H9 (cell line): ENCODE measurements around the gene NR1H2. TPM values are rescaled to one million over a fixed set of nuclear protein-coding genes. Genes with fewer than 3 reads are reported as not detected.

Source experiments
- DNase-seq: peaks from one replicate; pipeline ENCODE4 v3.0.0-alpha.2; 2017
- H2AFZ ChIP-seq: one replicate; pipeline ENCODE4 v1.6.1; 2013; ENCODE audit warnings: mild to moderate bottlenecking, low read length, control low read depth, moderate library complexity
- H2AK5ac ChIP-seq: 2 replicates; pipeline ENCODE4 v1.6.1; 2013; ENCODE audit warnings: low read length, control low read depth, mixed read lengths; ENCODE audit not compliant: insufficient read length
- H2BK120ac ChIP-seq: one replicate; pipeline ENCODE4 v1.6.1; 2013; ENCODE audit warnings: low read depth, mild to moderate bottlenecking, low read length, control low read depth, inconsistent platforms; ENCODE audit not compliant: poor library complexity, severe bottlenecking
- H2BK12ac ChIP-seq: 2 replicates; pipeline ENCODE4 v1.6.1; 2013; ENCODE audit warnings: low read length, control low read depth, mixed read lengths, low read depth; ENCODE audit not compliant: insufficient read length
- H2BK15ac ChIP-seq: 2 replicates; pipeline ENCODE4 v1.6.1; 2013; ENCODE audit warnings: low read depth, low read length, control low read depth
- H2BK20ac ChIP-seq: one replicate; pipeline ENCODE4 v1.6.1; 2013; ENCODE audit warnings: low read depth, mild to moderate bottlenecking, low read length, control low read depth, inconsistent platforms; ENCODE audit not compliant: poor library complexity, severe bottlenecking
- H2BK5ac ChIP-seq: 2 replicates; pipeline ENCODE4 v1.6.1; 2013; ENCODE audit warnings: low read length, control low read depth, mixed read lengths; ENCODE audit not compliant: insufficient read length
- H3K14ac ChIP-seq: 2 replicates; pipeline ENCODE4 v1.6.1; 2013; ENCODE audit warnings: low read length, control low read depth; ENCODE audit not compliant: insufficient read depth
- H3K18ac ChIP-seq: 2 replicates; pipeline ENCODE4 v1.6.1; 2013; ENCODE audit warnings: low read depth, mild to moderate bottlenecking, mixed read lengths, low read length, control low read depth; ENCODE audit not compliant: insufficient read length
- H3K23ac ChIP-seq: 2 replicates; pipeline ENCODE4 v1.6.1; 2013; ENCODE audit warnings: low read length, control low read depth, mixed read lengths, low read depth; ENCODE audit not compliant: insufficient read length
- H3K23me2 ChIP-seq: 2 replicates; pipeline ENCODE4 v1.6.1; 2013; ENCODE audit warnings: low read depth, mild to moderate bottlenecking, mixed read lengths, low read length, control low read depth; ENCODE audit not compliant: insufficient read length, poor library complexity, severe bottlenecking
- H3K27ac ChIP-seq: 2 replicates; pipeline ENCODE4 v1.5.1; 2013; ENCODE audit warnings: low read length, control low read depth, mixed read lengths, low read depth; ENCODE audit not compliant: insufficient read length
- H3K27me3 ChIP-seq: 2 replicates; pipeline ENCODE4 v1.6.1; 2013; ENCODE audit warnings: low read length, control low read depth, inconsistent platforms; ENCODE audit not compliant: insufficient read depth
- H3K4ac ChIP-seq: 2 replicates; pipeline ENCODE4 v1.6.1; 2013; ENCODE audit warnings: low read depth, mild to moderate bottlenecking, control low read depth, inconsistent platforms, low read length, moderate library complexity
- H3K4me1 ChIP-seq: 2 replicates; pipeline ENCODE4 v1.6.1; 2013; ENCODE audit warnings: low read length, control low read depth, inconsistent platforms; ENCODE audit not compliant: insufficient read depth
- H3K4me2 ChIP-seq: 2 replicates; pipeline ENCODE4 v1.6.1; 2013; ENCODE audit warnings: low read length, control low read depth, mixed read lengths; ENCODE audit not compliant: insufficient read length, insufficient read depth
- H3K56ac ChIP-seq: 2 replicates; pipeline ENCODE4 v1.6.1; 2013; ENCODE audit warnings: low read depth, mild to moderate bottlenecking, mixed read lengths, low read length, control low read depth; ENCODE audit not compliant: insufficient read length
- H3K79me1 ChIP-seq: 2 replicates; pipeline ENCODE4 v1.6.1; 2013; ENCODE audit warnings: low read depth, mild to moderate bottlenecking, moderate library complexity, low read length, control low read depth, inconsistent platforms; ENCODE audit not compliant: insufficient read depth, poor library complexity, severe bottlenecking
- H3K79me2 ChIP-seq: 2 replicates; pipeline ENCODE4 v1.6.1; 2013; ENCODE audit warnings: low read length, control low read depth, inconsistent platforms; ENCODE audit not compliant: insufficient read depth
- H3K9ac ChIP-seq: 2 replicates; pipeline ENCODE4 v1.6.1; 2013; ENCODE audit warnings: low read length, control low read depth, mixed read lengths; ENCODE audit not compliant: insufficient read length; ENCODE audit errors: extremely low read depth
- H3K9me3 ChIP-seq: one replicate; pipeline ENCODE4 v1.6.1; 2013; ENCODE audit warnings: low read depth, low read length, inconsistent platforms; ENCODE audit not compliant: control insufficient read depth
- H3T11ph ChIP-seq: one replicate; pipeline ENCODE4 v1.6.1; 2013; ENCODE audit warnings: mild to moderate bottlenecking, low read length, control low read depth, inconsistent platforms
- H4K20me1 ChIP-seq: one replicate; pipeline ENCODE4 v1.6.1; 2013; ENCODE audit not compliant: control insufficient read depth, insufficient read length, insufficient read depth
- H4K5ac ChIP-seq: 2 replicates; pipeline ENCODE4 v1.6.1; 2013; ENCODE audit warnings: low read depth, mild to moderate bottlenecking, mixed read lengths, low read length, control low read depth; ENCODE audit not compliant: insufficient read length
- H4K8ac ChIP-seq: replicated peaks from 2 replicates; pipeline ENCODE4 v1.6.1; 2013; ENCODE audit warnings: low read length, control low read depth, mixed read lengths, low read depth; ENCODE audit not compliant: insufficient read length
- H4K91ac ChIP-seq: 2 replicates; pipeline ENCODE4 v1.6.1; 2013; ENCODE audit warnings: low read depth, mild to moderate bottlenecking, moderate library complexity, mixed read lengths, low read length, control low read depth; ENCODE audit not compliant: insufficient read length
- H3K27ac Mint-ChIP-seq, 3 experiments: 2 replicates in 2 of 3; 3 replicates in 1 of 3; pipeline ENCODE4 v1.8.0; 2020 to 2021; ENCODE audit warnings: mixed read lengths in 3 of 3, mild to moderate bottlenecking in 1 of 3, moderate library complexity in 1 of 3
- H3K27me3 Mint-ChIP-seq: 2 replicates; pipeline ENCODE4 v1.8.0; 2021; ENCODE audit warnings: low read depth, mild to moderate bottlenecking, moderate library complexity, mixed read lengths
- H3K36me3 Mint-ChIP-seq, 3 experiments: 2 replicates in 2 of 3; 3 replicates in 1 of 3; pipeline ENCODE4 v1.8.0; 2020 to 2021; ENCODE audit warnings: low read depth in 3 of 3, mixed read lengths in 3 of 3; ENCODE audit not compliant: insufficient read depth in 1 of 3
- H3K4me1 Mint-ChIP-seq, 2 experiments: 2 replicates each; pipeline ENCODE4 v1.8.0; 2020; ENCODE audit warnings: mixed read lengths in 2 of 2
- H3K4me3 Mint-ChIP-seq, 2 experiments: 2 replicates in 1 of 2; 3 replicates in 1 of 2; pipeline ENCODE4 v1.8.0; 2020 to 2021; ENCODE audit warnings: mild to moderate bottlenecking in 2 of 2, mixed read lengths in 2 of 2, moderate library complexity in 1 of 2
- H3K9me3 Mint-ChIP-seq, 2 experiments: 2 replicates in 1 of 2; 3 replicates in 1 of 2; pipeline ENCODE4 v1.8.0; 2020; ENCODE audit warnings: mild to moderate bottlenecking in 2 of 2, mixed read lengths in 2 of 2, moderate library complexity in 1 of 2
- WGBS: extraction: QIAGEN DNeasy Blood & Tissue Kit; methylation state at CpG from one replicate; pipeline ENCODE4 v1.1.7; 2013; ENCODE audit warnings: missing lambda C conversion rate, low lambda C conversion rate, mixed read lengths; ENCODE audit not compliant: insufficient read length; ENCODE audit errors: extremely low coverage; 5-methylcytosine and 5-hydroxymethylcytosine counted together
- total RNA-seq: library from RNA; stranded (reverse); gene quantifications from 2 replicates; pipeline ENCODE4 v1.2.1, GENCODE V29; 2021
- TF ChIP-seq, protein P1 (sequence below): fragments of 200-600 bp; sonication (generic); conservative IDR thresholded peaks from 3 replicates; pipeline ENCODE4 v1.8.0; 2021; ENCODE audit warnings: antibody characterized with exemption, mild to moderate bottlenecking

Gene NR1H2
- total RNA-seq, 1 experiment from 2014 or later: 33.2 TPM

DNA sequence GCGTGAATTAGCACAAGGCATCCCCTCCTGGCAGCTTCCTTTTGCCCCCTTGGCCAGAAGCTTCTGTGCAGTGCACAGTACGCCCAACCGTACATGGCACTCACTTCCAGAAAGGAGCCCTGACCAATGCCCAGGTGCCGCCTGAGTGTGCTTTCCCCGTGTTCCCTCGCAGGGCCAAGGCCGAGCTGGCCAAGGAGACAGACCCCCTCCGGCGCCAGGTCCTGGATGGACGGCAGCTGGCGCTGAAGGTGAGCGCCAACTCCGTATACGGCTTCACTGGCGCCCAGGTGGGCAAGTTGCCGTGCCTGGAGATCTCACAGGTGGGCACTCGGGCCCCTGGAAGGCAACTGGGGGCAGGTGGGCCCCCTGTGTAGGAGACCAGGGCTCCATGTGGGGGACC lies 33.1 kb downstream of the NR1H2 start:
- H3K9ac ChIP-seq: no peak overlapping the region
- no peaks in the 10 kb centered on the region for H3K79me1 ChIP-seq
- no peak overlapping the region for H3K4me3 Mint-ChIP-seq
- peaks cover 0 to 2% of the 10 kb centered on the region in 2 experiments; a peak in 1 of 5 replicates for H3K9me3 Mint-ChIP-seq
- H3K4me2 ChIP-seq: no peak overlapping the region
- no peak overlapping the region for H3K18ac ChIP-seq
- H2AFZ ChIP-seq: no peak overlapping the region
- H3K23ac ChIP-seq: no peak overlapping the region
- no peaks in the 10 kb centered on the region for H3K4me1 ChIP-seq
- no peaks in the 10 kb centered on the region for H4K20me1 ChIP-seq
- no peak overlapping the region for H3K27ac ChIP-seq
- no peak overlapping the region for H2BK12ac ChIP-seq
- H3K4me1 Mint-ChIP-seq: peaks cover under 1% of the 10 kb centered on the region in 2 experiments; a peak in 1 of 4 replicates
- H3K56ac ChIP-seq: no peak overlapping the region
- H3K79me2 ChIP-seq: no peaks in the 10 kb centered on the region
- no peaks in the 10 kb centered on the region for H3K23me2 ChIP-seq
- H3K27me3 Mint-ChIP-seq: no peaks in the 10 kb centered on the region; the same call in 1 of the 2 replicates
- H3K36me3 Mint-ChIP-seq: peaks cover 44 to 80% (median 69%) of the 10 kb centered on the region in 3 experiments
- H3K4ac ChIP-seq: no peak overlapping the region
- H2BK120ac ChIP-seq: no peak overlapping the region
- no peak overlapping the region for H3K14ac ChIP-seq
- no peak for DNase-seq
- no peak overlapping the region for H4K5ac ChIP-seq
- WGBS: no CpG with 5 or more reads among the region's 17 CpGs
- TF ChIP-seq, protein P1, sequence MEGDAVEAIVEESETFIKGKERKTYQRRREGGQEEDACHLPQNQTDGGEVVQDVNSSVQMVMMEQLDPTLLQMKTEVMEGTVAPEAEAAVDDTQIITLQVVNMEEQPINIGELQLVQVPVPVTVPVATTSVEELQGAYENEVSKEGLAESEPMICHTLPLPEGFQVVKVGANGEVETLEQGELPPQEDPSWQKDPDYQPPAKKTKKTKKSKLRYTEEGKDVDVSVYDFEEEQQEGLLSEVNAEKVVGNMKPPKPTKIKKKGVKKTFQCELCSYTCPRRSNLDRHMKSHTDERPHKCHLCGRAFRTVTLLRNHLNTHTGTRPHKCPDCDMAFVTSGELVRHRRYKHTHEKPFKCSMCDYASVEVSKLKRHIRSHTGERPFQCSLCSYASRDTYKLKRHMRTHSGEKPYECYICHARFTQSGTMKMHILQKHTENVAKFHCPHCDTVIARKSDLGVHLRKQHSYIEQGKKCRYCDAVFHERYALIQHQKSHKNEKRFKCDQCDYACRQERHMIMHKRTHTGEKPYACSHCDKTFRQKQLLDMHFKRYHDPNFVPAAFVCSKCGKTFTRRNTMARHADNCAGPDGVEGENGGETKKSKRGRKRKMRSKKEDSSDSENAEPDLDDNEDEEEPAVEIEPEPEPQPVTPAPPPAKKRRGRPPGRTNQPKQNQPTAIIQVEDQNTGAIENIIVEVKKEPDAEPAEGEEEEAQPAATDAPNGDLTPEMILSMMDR: no peak
- H2BK15ac ChIP-seq: no peak overlapping the region
- H4K91ac ChIP-seq: no peak overlapping the region
- no peaks in the 10 kb centered on the region for H3K27me3 ChIP-seq
- no peak overlapping the region for H4K8ac ChIP-seq
- H2AK5ac ChIP-seq: no peak overlapping the region
- H2BK20ac ChIP-seq: no peak overlapping the region
- no peaks in the 10 kb centered on the region for H3K9me3 ChIP-seq
- no peak overlapping the region for H2BK5ac ChIP-seq
- H3T11ph ChIP-seq: no peak overlapping the region
- H3K27ac Mint-ChIP-seq: no peak overlapping the region
